ENCODE results near the gene TMPRSS6.

- no peak for TF ChIP-seq CTCF (conservative IDR thresholded peaks at IDR 0.05 in 1 of 2, IDR thresholded peaks at IDR 0.05 in 1 of 2; ENCODE audit: low read depth in 1 of 2, low read length in 2 of 2)
- TF ChIP-seq EZH2 (IDR thresholded peaks at IDR 0.05; ENCODE audit: low read length, missing control alignments): no peak
Measured at GRCh38 chr22:37111156-37111717, 1.7 kb upstream of the TMPRSS6 start.
